Stimulated activated naive CD8-positive, alpha-beta T cell treated with anti-CD3 and anti-CD28 coated beads, Interleukin-15, Interleukin-2, amounts not matched to agents 100 ng/mL and 50 ng/mL, for 24 hours (primary cell): ENCODE results near the gene SNTB2.
"Not testable (repeated sequence)": the region's sequence is repeated elsewhere in the genome, so short reads cannot be mapped to it uniquely, and the experiment has no call there.

ENCODE experiments used
- H3K27ac Mint-ChIP-seq: one replicate; pipeline ENCODE4 v1.8.0; 2021; ENCODE audit warnings: mild to moderate bottlenecking, mixed read lengths
- H3K27me3 Mint-ChIP-seq: one replicate; pipeline ENCODE4 v1.8.0; 2021; ENCODE audit warnings: mixed read lengths
- H3K36me3 Mint-ChIP-seq: one replicate; pipeline ENCODE4 v1.8.0; 2021; ENCODE audit warnings: low read depth, mixed read lengths
- H3K4me1 Mint-ChIP-seq: one replicate; pipeline ENCODE4 v1.8.0; 2021; ENCODE audit warnings: low read depth, mixed read lengths
- H3K4me3 Mint-ChIP-seq: one replicate; pipeline ENCODE4 v1.8.0; 2021; ENCODE audit warnings: mild to moderate bottlenecking, mixed read lengths
- H3K9me3 Mint-ChIP-seq: one replicate; pipeline ENCODE4 v1.8.0; 2021; ENCODE audit warnings: mixed read lengths

The SNTB2 gene

DNA sequence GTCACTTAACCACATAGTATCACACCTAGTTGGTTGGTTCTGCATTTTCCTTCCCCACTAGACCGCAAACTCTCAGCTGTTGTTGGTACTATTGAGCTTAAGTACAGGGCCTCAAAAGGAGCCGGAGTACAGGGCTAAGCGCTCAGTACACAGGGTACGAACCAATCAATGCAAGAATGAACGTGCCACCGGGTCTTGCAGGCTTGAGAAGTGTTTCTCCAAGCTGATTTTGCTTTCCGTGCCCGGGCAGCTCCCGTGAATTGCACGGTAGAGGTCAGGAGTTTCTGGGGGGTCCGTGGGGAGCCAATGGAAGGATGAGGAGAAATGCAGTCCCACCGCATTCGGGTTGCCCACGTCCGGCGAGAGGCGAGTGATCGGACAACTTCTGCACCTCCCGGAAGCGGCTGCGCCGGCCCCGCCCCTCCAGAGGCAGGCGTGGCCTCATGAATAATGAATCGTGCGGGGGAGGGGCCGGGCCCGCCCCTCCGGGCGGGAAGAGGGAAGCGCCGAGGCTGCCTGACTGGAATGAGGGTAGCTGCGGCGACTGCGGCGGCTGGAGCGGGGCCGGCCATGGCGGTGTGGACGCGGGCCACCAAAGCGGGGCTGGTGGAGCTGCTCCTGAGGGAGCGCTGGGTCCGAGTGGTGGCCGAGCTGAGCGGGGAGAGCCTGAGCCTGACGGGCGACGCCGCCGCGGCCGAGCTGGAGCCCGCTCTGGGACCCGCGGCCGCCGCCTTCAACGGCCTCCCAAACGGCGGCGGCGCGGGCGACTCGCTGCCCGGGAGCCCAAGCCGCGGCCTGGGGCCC, at the start of gene SNTB2:
SNTB2 (plus strand) TSS at position 523 of the 804 bp plus-strand sequence; CDS start at position 526, 3 bp downstream.
- Mint-ChIP-seq H3K4me1 (peaks cover 75% of the 10 kb centered on the region), H3K27me3 (no peaks in the 10 kb centered on the region), H3K9me3 (no peaks in the 10 kb centered on the region), H3K27ac (peak within 1 kb of the TSS; percentile 100), H3K4me3 (peak within 1 kb of the TSS; percentile 96), H3K36me3 (peaks cover 11% of the 10 kb centered on the region)

DNA sequence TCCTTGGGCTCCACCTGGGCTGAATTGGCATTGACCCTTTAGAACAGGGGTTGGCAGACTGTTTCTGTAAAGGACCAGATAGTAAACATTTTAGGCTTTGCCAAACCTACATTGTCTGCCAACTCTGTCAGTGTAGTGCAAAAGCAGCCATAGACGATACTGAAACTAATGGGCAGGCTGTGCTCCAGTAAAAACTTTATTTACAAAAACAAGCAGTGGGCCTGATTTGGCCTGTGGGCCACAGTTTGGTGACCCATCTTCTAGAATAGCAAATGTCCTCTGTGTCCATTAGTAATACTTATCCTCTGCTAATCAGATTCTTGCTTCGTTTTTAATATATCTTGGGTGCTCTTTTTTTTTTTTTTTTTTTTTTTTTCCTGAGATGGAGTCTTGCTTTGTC, 48.4 kb upstream of the SNTB2 start:
- H3K4me3 Mint-ChIP-seq, result no peak overlapping the region
- no peaks in the 10 kb centered on the region for H3K27me3 Mint-ChIP-seq
- H3K27ac Mint-ChIP-seq, result no peak overlapping the region
- no peaks in the 10 kb centered on the region for H3K9me3 Mint-ChIP-seq
- H3K36me3 Mint-ChIP-seq, result peaks cover 81% of the 10 kb centered on the region
- H3K4me1 Mint-ChIP-seq, result peaks cover 28% of the 10 kb centered on the region

DNA sequence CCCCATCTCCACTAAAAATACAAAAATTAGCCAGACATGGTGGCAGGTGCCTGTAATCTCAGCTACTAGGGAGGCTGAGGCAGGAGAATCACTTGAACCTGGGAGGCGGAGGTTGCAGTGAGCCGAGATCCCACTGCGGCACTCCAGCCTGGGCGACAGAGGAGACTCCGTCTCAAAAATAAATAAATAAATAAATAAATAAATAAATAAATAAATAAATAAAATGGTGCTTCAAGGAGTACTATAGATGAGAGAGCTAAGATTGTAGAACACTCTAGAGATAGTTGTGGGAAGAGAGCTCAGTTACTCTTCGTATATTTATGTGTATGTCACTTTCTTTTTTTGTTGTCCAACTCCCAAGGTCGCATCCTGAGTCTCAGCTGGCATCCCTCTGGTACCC, 47.5 kb upstream of the SNTB2 start:
- not testable (repeated sequence) for H3K9me3 Mint-ChIP-seq, H3K4me3 Mint-ChIP-seq, H3K27ac Mint-ChIP-seq, H3K27me3 Mint-ChIP-seq
- H3K4me1 Mint-ChIP-seq, result peaks cover 20% of the 10 kb centered on the region
- H3K36me3 Mint-ChIP-seq, result peaks cover 77% of the 10 kb centered on the region

DNA sequence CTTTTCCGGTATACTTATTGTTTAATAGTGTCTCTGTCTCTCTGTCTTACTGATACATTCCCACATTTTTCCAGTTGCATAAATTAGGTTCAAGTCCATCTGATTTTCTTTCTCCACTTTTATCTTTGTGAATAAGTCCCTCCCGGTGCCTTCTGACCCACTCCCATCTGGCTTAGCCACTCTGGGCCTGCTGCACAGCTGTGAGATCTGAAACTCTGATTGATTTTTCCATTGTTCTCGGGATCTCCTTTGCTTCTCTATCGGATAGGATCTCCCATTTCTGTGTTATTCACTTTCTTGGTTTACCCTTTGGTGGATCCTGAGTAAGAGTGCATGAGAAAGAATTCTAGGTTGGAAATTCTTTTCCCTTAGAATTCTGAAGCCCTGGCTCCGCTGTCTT, 46.0 kb upstream of the SNTB2 start:
- H3K36me3 Mint-ChIP-seq, result peaks cover 82% of the 10 kb centered on the region
- no peaks in the 10 kb centered on the region for H3K27me3 Mint-ChIP-seq
- H3K4me1 Mint-ChIP-seq, result peaks cover 13% of the 10 kb centered on the region
- no peak overlapping the region for H3K4me3 Mint-ChIP-seq
- H3K9me3 Mint-ChIP-seq, result no peaks in the 10 kb centered on the region
- H3K27ac Mint-ChIP-seq, result no peak overlapping the region

DNA sequence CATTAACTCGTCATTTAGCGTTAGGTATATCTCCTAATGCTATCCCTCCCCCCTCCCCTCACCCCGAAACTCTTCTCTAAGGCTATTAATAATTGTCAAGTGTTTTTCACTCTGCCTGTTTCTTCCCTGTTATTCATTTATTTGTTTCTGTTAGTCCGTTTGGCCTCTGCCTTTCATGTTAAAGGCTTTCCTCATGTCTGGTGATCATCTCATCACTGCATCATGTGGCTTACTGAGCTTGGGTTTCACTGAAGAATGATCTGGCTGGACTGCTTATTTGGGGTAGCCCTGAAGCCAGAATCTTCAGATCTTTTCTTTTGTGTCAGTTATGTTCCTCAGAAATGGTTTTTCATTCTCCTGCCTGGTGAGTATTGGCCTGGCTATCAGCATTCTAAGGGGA, 45.0 kb upstream of the SNTB2 start:
- Mint-ChIP-seq H3K36me3 (peaks cover 81% of the 10 kb centered on the region), H3K27me3 (no peaks in the 10 kb centered on the region), H3K9me3 (no peaks in the 10 kb centered on the region), H3K4me3 (no peak overlapping the region), H3K27ac (peak overlapping the region; percentile 9), H3K4me1 (peaks cover 3% of the 10 kb centered on the region)

DNA sequence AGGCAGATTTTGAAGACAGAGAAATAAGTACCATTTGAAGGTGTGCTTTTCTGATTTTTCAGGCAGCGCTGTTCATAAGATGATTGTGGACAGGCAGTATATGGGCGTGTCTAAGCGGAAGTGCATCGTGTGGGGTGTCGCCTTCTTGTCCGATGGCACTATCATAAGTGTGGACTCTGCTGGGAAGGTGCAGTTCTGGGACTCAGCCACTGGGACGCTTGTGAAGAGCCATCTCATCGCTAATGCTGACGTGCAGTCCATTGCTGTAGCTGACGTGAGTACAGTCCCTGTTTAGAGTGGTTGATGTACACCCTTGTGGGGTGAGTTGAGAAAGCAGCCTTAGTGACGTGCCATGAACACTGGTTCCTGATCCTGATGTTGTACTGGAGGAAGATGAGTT, 43.8 kb upstream of the SNTB2 start:
- H3K36me3 Mint-ChIP-seq, result peaks cover 74% of the 10 kb centered on the region
- H3K4me1 Mint-ChIP-seq, result no peaks in the 10 kb centered on the region
- no peak overlapping the region for H3K27ac Mint-ChIP-seq
- no peak overlapping the region for H3K4me3 Mint-ChIP-seq
- no peaks in the 10 kb centered on the region for H3K27me3 Mint-ChIP-seq
- H3K9me3 Mint-ChIP-seq, result no peaks in the 10 kb centered on the region

DNA sequence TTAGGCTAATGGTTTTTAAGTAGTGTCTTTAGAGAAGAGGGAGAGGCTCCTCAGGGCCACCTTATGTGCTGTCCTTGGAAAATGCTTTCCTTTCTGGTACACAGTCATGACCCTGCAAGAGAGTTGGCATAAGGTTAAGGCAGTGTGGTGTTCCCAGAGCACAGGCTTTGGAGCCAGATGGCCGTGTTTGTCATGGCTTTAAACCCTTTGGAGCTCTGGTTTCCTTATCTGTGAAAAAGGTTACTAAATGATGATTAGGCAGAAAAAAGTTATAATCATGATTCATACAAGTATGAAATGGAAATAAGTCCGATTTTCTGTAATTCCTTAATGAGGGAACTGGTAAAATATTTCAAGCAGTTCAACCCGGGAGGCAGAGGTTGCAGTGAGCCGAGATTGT, 41.3 kb upstream of the SNTB2 start:
- no peaks in the 10 kb centered on the region for H3K4me1 Mint-ChIP-seq
- H3K36me3 Mint-ChIP-seq, result peaks cover 66% of the 10 kb centered on the region
- no peak overlapping the region for H3K27ac Mint-ChIP-seq
- H3K27me3 Mint-ChIP-seq, result no peaks in the 10 kb centered on the region
- no peaks in the 10 kb centered on the region for H3K9me3 Mint-ChIP-seq
- no peak overlapping the region for H3K4me3 Mint-ChIP-seq

DNA sequence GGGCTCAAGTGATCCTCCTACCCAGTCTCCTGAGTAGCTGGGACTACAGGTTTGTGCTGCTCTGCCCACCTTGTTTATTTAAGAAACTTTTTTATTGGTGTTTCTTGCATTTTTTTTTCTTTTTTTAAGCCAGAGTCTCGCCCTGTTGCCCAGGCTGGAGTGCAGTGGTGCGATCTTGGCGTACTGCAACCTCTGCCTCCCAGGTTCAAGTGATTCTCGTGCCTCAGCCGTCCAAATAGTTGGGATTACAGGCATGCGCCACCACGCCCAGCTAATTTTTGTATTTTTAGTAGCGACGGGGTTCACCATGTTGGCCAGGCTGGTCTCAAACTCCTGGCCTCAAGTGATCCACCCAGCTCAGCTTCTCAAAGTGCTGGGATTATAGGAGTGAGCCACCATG, 37.3 kb upstream of the SNTB2 start:
- not testable (repeated sequence) for H3K4me3 Mint-ChIP-seq, H3K4me1 Mint-ChIP-seq, H3K27ac Mint-ChIP-seq, H3K27me3 Mint-ChIP-seq, H3K9me3 Mint-ChIP-seq
- peaks cover 65% of the 10 kb centered on the region for H3K36me3 Mint-ChIP-seq

DNA sequence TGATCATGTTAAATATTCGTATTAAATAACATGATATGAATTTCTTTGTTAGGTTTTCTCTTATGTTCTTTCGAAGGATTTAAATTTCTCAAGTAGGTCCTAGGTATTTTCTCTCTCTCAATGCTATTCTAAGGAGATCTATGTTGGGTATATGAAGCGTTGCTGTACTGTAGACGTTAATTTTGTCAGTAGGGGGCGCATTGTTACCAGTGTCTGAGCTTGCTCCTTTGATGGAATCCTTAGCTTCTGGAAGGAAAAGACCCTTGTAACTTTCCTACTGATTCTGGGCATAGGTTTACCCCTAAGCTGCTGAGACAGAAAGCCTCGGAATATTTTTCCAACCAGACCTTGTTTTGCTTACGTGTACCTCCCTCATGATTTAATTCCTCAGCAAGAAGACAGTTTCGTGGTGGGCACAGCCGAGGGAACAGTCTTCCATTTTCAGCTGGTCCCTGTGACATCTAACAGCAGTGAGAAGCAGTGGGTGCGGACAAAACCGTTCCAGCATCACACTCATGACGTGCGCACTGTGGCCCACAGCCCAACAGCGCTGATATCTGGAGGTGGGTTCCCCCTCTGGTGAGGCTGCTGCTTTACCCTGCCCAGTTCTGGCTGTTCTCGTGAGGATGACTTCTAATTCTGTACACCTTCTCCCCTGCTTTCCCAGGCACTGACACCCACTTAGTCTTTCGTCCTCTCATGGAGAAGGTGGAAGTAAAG, 36.7 kb upstream of the SNTB2 start:
- H3K36me3 Mint-ChIP-seq, result peaks cover 67% of the 10 kb centered on the region
- H3K9me3 Mint-ChIP-seq, result no peaks in the 10 kb centered on the region
- no peak overlapping the region for H3K4me3 Mint-ChIP-seq
- H3K27ac Mint-ChIP-seq, result no peak overlapping the region
- no peaks in the 10 kb centered on the region for H3K27me3 Mint-ChIP-seq
- H3K4me1 Mint-ChIP-seq, result no peaks in the 10 kb centered on the region

DNA sequence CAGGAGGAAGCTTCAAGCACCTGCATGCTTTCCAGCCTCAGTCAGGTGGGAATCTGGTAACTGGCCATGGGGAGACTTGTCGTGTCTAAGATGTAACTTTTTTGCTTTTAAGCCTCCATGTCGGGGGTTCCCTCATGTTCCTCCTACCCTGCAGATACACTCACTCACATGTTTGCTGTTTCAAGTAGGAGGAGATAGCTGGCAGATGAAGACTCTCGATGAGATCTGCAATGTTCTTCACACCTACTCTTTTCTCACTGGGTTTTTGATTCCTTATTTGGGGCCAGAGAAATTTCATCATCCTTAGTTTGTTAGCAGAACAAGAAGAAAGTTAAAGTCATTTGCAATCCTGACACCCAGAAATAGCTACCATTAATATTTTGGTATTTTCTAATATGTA, 29.8 kb upstream of the SNTB2 start:
- Mint-ChIP-seq H3K27ac (peak overlapping the region; percentile 45), H3K27me3 (no peaks in the 10 kb centered on the region), H3K36me3 (peaks cover 72% of the 10 kb centered on the region), H3K9me3 (no peaks in the 10 kb centered on the region), H3K4me1 (peaks cover 21% of the 10 kb centered on the region), H3K4me3 (no peak overlapping the region)

DNA sequence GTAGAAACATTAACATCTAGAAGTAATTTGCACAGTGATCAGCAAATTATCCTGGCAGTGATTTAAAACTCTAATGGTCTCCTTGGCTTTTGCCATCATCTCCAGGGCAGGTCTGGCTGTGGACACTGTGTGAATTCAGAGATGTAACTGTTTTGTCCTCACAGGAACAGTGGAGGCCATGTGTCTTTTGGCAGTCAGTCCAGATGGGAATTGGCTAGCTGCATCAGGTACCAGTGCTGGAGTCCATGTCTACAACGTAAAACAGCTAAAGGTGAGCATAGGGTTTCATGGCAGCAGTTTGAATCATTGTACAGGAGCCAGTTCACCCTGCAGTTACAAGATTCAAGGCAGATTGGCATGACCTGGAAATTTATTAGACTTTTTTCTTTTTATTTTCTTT, 26.8 kb upstream of the SNTB2 start:
- no peaks in the 10 kb centered on the region for H3K9me3 Mint-ChIP-seq
- H3K27me3 Mint-ChIP-seq, result no peaks in the 10 kb centered on the region
- H3K4me3 Mint-ChIP-seq, result no peak overlapping the region
- H3K27ac Mint-ChIP-seq, result no peak overlapping the region
- H3K4me1 Mint-ChIP-seq, result peaks cover 36% of the 10 kb centered on the region
- peaks cover 72% of the 10 kb centered on the region for H3K36me3 Mint-ChIP-seq

DNA sequence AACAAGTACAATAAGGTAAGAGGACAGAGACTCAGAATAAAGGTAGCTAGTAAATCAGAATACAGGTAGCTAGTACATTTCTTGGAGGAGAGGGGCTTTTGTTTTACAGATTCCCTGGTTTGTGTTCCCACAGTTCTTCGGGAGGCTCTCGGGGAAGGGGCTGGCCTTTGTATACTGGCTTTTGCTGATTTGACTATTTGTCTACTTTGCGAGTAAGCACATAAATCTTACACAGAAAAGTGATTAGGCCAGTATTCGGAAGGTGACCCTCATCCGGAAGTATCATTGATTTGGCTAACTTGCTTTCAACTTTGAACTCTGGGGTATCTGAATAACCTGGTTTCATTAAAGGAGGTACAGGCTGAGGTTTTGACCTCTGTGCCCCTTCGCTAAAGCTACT, 21.4 kb upstream of the SNTB2 start:
- H3K27ac Mint-ChIP-seq, result peak overlapping the region; percentile 92

DNA sequence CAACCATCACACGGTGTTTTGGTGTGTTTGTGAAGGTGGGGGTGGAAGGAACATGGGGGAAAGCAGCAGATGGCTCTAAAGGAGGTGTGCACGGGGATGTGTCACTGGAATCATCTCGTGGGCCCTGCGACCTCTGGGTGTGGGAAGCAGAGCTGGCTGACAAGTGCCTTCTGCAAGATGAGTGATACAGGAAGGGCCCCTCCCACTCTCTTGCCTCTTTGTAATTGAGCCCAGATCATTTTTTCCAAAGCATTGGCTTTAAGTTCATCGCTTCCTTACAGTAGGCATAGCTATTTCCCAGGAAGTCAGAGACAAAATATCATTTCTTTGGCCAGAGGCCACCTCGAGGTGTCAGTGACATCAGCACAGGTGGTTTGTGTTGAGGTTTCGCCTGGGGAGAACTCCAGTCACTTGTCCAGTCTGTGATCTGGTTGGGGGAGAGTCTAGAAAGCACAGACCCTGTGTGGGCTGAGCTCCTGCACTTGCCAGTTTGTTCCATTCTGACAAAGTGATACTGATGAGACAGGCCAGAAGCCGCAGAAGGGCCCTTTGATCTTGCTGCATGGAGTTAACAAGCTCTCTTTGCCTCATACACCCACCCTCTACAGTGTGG, 20.6 kb upstream of the SNTB2 start:
- no peaks in the 10 kb centered on the region for H3K9me3 Mint-ChIP-seq
- peak overlapping the region; percentile 73 for H3K4me3 Mint-ChIP-seq
- peaks cover 65% of the 10 kb centered on the region for H3K4me1 Mint-ChIP-seq
- peaks cover 80% of the 10 kb centered on the region for H3K36me3 Mint-ChIP-seq
- peak overlapping the region; percentile 92 for H3K27ac Mint-ChIP-seq
- H3K27me3 Mint-ChIP-seq, result no peaks in the 10 kb centered on the region

More for the DNA sequence above, 21.4 kb upstream of the SNTB2 start:
- H3K27me3 Mint-ChIP-seq, result no peaks in the 10 kb centered on the region
- no peaks in the 10 kb centered on the region for H3K9me3 Mint-ChIP-seq
- H3K4me3 Mint-ChIP-seq, result no peak overlapping the region
- H3K36me3 Mint-ChIP-seq, result peaks cover 80% of the 10 kb centered on the region
- H3K4me1 Mint-ChIP-seq, result peaks cover 59% of the 10 kb centered on the region

DNA sequence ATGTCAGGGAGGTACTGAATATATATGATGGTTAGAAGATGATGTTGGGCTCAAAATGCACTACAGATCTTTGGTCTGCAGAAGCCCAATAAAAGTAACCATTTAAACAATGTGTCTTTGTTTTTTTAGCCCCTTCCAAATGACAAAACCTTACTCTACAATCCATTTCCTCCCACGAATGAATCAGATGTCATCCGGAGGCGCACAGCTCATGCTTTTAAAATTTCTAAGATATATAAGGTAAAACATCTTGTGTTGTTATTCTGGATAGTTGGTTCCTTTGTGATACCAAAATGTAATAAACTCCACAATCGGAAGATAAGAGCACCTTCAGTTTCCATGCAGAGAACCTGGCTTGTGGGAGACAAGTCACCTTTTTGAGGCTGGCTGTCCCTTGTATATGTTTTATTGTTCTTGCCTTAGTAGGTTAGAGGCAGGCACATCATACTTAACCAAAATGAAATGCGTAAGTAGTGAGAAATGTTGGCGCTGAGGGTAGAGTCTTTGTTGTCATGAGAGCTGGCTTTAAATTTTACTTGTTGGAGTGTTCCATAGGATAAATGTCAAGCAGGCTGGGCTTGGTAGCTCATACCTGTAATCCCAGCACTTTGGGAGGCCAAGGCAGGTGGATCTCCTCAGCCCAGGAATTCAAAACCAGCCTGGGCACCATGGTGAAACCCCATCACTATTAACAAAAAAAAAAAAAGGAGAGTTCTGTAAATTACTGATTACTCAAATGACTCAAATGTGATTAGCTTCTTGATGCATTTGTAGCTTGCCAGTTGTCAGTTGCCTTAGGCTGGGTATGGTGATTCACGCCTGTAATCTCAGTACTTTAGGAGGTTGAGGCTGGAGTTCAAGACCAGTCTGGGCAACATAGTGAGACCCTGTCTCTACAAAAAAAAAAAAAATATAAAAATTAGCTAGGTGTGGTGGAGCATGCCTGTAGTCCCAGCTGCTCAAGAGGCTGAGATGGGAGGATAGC, 19.7 kb upstream of the SNTB2 start:
- peaks cover 82% of the 10 kb centered on the region for H3K36me3 Mint-ChIP-seq
- no peaks in the 10 kb centered on the region for H3K9me3 Mint-ChIP-seq
- peak overlapping the region; percentile 73 for H3K4me3 Mint-ChIP-seq
- H3K27ac Mint-ChIP-seq, result peak overlapping the region; percentile 92
- peaks cover 66% of the 10 kb centered on the region for H3K4me1 Mint-ChIP-seq
- no peaks in the 10 kb centered on the region for H3K27me3 Mint-ChIP-seq
